AG10803 (cell line): ENCODE data around the gene SLFN12.

Experiments used
- DNase-seq: peaks from one replicate; pipeline ENCODE4 v3.0.0; 2010; ENCODE audit warnings: low read depth
- H3K4me3 ChIP-seq: 2 replicates; pipeline ENCODE4 v1.5.1; 2011; ENCODE audit warnings: mild to moderate bottlenecking, low read length, control low read depth
- TF ChIP-seq, protein P1 (sequence below): conservative IDR thresholded peaks from 2 replicates; pipeline ENCODE4 v1.5.1; 2011; ENCODE audit warnings: mild to moderate bottlenecking, low read length, control low read depth, inconsistent platforms

The SLFN12 gene

GRCh38 chr17:35432176-35433074 lies at the start of gene SLFN12:
TSS of gene SLFN12 (minus strand) at chr17:35432500. CDS start at chr17:35423028, 9,472 bp downstream.
- TF ChIP-seq, protein P1, sequence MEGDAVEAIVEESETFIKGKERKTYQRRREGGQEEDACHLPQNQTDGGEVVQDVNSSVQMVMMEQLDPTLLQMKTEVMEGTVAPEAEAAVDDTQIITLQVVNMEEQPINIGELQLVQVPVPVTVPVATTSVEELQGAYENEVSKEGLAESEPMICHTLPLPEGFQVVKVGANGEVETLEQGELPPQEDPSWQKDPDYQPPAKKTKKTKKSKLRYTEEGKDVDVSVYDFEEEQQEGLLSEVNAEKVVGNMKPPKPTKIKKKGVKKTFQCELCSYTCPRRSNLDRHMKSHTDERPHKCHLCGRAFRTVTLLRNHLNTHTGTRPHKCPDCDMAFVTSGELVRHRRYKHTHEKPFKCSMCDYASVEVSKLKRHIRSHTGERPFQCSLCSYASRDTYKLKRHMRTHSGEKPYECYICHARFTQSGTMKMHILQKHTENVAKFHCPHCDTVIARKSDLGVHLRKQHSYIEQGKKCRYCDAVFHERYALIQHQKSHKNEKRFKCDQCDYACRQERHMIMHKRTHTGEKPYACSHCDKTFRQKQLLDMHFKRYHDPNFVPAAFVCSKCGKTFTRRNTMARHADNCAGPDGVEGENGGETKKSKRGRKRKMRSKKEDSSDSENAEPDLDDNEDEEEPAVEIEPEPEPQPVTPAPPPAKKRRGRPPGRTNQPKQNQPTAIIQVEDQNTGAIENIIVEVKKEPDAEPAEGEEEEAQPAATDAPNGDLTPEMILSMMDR: no peak
- DNase-seq: peak; percentile 96
- peak within 1 kb of the TSS; percentile 90 for H3K4me3 ChIP-seq

- no peak for DNase-seq
- TF ChIP-seq, protein P1: no peak
- no peak overlapping the region for H3K4me3 ChIP-seq
These were observed 47.0 kb upstream of the SLFN12 start for GRCh38 chr17:35479271-35479670.

DNA sequence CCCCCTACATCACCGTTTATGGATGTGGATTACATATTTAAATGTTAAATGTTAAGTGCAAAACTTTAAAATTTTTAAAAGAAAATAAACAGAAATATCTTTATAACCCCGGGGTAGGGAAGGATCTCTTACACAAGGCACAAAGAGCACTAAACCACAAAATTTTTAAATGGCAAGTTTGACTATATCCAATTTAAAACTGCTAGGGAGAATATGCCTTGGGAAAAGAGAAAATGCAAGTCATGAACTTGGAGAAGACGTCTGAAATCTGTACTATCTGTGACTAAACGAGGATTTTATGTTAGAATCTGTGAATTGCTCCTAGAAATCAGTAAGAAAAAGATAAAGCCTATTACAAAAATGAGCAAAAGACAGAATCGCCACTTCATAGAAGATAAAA lies 44.9 kb upstream of the SLFN12 start:
- no peak for DNase-seq

GRCh38 chr17:35476283-35476820 lies 44.1 kb upstream of the SLFN12 start:
- H3K4me3 ChIP-seq: no peak overlapping the region
- DNase-seq: no peak
- TF ChIP-seq, protein P1: no peak

More for the DNA sequence above, 44.9 kb upstream of the SLFN12 start:
- TF ChIP-seq, protein P1: no peak
- no peak overlapping the region for H3K4me3 ChIP-seq

DNA sequence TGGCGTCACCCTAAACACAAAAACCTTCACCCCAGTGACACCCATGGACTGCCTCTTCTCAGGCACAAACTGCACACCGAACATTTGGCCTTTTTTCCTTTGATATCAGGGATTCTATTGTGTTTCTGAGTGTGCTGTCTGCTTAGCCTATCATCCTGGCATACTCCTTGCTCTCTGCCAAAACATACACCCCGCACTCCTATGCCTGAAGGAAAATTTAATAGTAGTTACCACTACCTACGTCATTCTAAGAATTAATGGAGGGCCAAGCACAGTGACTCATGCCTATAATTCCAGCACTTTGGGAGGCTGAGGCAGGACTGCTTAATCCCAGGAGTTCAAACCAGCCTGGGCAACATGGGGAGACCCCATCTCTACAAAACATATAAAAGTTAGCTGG lies 36.2 kb upstream of the SLFN12 start:
- H3K4me3 ChIP-seq: no peak overlapping the region
- no peak for DNase-seq
- TF ChIP-seq, protein P1: no peak

- TF ChIP-seq, protein P1: no peak
- no peak for DNase-seq
- H3K4me3 ChIP-seq: no peak overlapping the region
These were observed 35.5 kb upstream of the SLFN12 start for GRCh38 chr17:35467824-35468223.
